GM23338 (cell line): ENCODE data around the gene MARK3. TPM values are rescaled to one million over a fixed set of nuclear protein-coding genes. Genes with fewer than 3 reads are reported as not detected.

Source experiments
- CREB1 ChIP-seq: fragments of 250-450 bp; sonication (Bioruptor Pico); IDR thresholded peaks from 2 replicates; pipeline ENCODE4 v1.5.0; 2020; ENCODE audit warnings: low read depth, mild to moderate bottlenecking, moderate library complexity
- ETS1 ChIP-seq: IDR thresholded peaks from 2 replicates; pipeline ENCODE4 v1.6.1; 2016; ENCODE audit warnings: antibody characterized with exemption
- JUNB ChIP-seq: IDR thresholded peaks from one replicate; pipeline ENCODE4 v1.6.1; 2016; ENCODE audit warnings: antibody characterized with exemption; ENCODE audit not compliant: unreplicated experiment
- NANOG ChIP-seq: IDR thresholded peaks from 2 replicates; pipeline ENCODE4 v1.6.1; 2016; ENCODE audit warnings: antibody characterized with exemption, borderline replicate concordance
- POLR2AphosphoS5 ChIP-seq: IDR thresholded peaks from 2 replicates; pipeline ENCODE4 v1.6.1; 2016; ENCODE audit warnings: antibody characterized with exemption, low read depth
- ZNF331 ChIP-seq: fragments of 250-450 bp; sonication (Bioruptor Pico); IDR thresholded peaks from 2 replicates; pipeline ENCODE4 v1.5.0; 2020; ENCODE audit warnings: low read depth, mild to moderate bottlenecking, moderate library complexity
- polyA plus RNA-seq: library from polyadenylated mRNA; unstranded; fragments of >200 nt; fragmentation: Nextera tagmentation; extraction: Ambion mirVana; gene quantifications from 2 replicates; pipeline ENCODE4 v1.2.1, GENCODE V29; 2016
- total RNA-seq: library from RNA; depleted of rRNA; stranded (reverse); fragments of >200 nt; shearing (Covaris generic); gene quantifications from 2 replicates; pipeline ENCODE4 v1.2.3, GENCODE V29; 2014
- TF ChIP-seq, protein P1 (sequence below): fragments of 250-450 bp; sonication (Bioruptor Pico); IDR thresholded peaks from 2 replicates; pipeline ENCODE4 v1.5.0; 2020; ENCODE audit warnings: mild to moderate bottlenecking, moderate library complexity

Gene MARK3
- total and polyA plus RNA-seq, 2 experiments from 2014 or later: 45.9 to 69.7 TPM

- TF ChIP-seq, protein P1, sequence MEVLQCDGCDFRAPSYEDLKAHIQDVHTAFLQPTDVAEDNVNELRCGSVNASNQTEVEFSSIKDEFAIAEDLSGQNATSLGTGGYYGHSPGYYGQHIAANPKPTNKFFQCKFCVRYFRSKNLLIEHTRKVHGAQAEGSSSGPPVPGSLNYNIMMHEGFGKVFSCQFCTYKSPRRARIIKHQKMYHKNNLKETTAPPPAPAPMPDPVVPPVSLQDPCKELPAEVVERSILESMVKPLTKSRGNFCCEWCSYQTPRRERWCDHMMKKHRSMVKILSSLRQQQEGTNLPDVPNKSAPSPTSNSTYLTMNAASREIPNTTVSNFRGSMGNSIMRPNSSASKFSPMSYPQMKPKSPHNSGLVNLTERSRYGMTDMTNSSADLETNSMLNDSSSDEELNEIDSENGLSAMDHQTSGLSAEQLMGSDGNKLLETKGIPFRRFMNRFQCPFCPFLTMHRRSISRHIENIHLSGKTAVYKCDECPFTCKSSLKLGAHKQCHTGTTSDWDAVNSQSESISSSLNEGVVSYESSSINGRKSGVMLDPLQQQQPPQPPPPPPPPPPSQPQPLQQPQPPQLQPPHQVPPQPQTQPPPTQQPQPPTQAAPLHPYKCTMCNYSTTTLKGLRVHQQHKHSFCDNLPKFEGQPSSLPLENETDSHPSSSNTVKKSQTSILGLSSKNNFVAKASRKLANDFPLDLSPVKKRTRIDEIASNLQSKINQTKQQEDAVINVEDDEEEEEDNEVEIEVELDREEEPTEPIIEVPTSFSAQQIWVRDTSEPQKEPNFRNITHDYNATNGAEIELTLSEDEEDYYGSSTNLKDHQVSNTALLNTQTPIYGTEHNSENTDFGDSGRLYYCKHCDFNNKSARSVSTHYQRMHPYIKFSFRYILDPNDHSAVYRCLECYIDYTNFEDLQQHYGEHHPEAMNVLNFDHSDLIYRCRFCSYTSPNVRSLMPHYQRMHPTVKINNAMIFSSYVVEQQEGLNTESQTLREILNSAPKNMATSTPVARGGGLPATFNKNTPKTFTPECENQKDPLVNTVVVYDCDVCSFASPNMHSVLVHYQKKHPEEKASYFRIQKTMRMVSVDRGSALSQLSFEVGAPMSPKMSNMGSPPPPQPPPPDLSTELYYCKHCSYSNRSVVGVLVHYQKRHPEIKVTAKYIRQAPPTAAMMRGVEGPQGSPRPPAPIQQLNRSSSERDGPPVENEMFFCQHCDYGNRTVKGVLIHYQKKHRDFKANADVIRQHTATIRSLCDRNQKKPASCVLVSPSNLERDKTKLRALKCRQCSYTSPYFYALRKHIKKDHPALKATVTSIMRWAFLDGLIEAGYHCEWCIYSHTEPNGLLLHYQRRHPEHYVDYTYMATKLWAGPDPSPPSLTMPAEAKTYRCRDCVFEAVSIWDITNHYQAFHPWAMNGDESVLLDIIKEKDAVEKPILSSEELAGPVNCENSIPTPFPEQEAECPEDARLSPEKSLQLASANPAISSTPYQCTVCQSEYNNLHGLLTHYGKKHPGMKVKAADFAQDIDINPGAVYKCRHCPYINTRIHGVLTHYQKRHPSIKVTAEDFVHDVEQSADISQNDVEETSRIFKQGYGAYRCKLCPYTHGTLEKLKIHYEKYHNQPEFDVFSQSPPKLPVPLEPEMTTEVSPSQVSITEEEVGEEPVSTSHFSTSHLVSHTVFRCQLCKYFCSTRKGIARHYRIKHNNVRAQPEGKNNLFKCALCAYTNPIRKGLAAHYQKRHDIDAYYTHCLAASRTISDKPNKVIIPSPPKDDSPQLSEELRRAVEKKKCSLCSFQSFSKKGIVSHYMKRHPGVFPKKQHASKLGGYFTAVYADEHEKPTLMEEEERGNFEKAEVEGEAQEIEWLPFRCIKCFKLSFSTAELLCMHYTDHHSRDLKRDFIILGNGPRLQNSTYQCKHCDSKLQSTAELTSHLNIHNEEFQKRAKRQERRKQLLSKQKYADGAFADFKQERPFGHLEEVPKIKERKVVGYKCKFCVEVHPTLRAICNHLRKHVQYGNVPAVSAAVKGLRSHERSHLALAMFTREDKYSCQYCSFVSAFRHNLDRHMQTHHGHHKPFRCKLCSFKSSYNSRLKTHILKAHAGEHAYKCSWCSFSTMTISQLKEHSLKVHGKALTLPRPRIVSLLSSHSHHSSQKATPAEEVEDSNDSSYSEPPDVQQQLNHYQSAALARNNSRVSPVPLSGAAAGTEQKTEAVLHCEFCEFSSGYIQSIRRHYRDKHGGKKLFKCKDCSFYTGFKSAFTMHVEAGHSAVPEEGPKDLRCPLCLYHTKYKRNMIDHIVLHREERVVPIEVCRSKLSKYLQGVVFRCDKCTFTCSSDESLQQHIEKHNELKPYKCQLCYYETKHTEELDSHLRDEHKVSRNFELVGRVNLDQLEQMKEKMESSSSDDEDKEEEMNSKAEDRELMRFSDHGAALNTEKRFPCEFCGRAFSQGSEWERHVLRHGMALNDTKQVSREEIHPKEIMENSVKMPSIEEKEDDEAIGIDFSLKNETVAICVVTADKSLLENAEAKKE (CRISPR knock-in tag): no peak
- TF ChIP-seq ZNF331 (CRISPR knock-in tag) (no peak), NANOG (no peak), ETS1 (no peak), POLR2AphosphoS5 (no peak), JUNB (no peak), CREB1 (CRISPR knock-in tag) (no peak)
Observed at GRCh38 chr14:103509864-103510723, 124.9 kb downstream of the MARK3 start (continued).
